GM18868 (cell line): Measurements from ENCODE around the gene IQGAP2.
"Not testable (repeated sequence)": the region's sequence is repeated elsewhere in the genome, so short reads cannot be mapped to it uniquely, and the experiment has no call there.

Experiments
- ATAC-seq: cut with Tn5 transposase; IDR thresholded peaks from one replicate; pipeline ENCODE4 v1.9.1; 2021; ENCODE audit warnings: mild to moderate bottlenecking, moderate library complexity; ENCODE audit not compliant: unreplicated experiment

Gene IQGAP2

DNA sequence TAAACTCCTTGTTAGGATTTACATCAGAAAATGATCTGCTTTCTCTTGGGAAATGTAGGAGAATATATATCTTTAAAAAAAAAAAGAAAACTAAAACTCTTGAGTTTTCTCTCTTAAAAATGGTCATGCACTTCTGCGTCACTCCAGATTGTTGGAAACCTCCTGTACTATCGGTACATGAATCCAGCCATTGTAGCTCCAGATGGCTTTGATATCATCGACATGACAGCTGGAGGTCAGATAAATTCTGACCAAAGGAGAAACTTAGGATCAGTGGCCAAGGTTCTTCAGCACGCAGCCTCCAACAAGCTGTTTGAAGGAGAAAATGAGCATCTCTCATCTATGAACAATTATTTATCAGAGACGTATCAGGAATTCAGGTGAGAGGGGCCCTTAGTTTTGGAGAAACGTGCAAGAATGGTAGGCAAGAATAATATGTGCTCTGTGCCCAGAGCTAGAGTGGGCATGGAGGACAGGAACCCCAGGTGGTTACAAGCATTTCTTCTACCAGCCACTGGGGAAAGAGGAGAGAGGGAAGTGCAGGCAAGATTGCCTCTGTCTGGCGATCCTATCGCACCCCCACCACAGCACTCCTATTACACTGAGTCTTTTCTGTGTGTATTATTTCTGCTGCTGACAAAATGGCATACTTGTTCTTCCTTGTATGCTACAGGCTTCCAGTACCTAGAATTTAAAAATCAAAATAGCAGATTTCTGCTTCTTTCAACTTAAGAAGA lies 271.4 kb downstream of the IQGAP2 start:
- no peak for ATAC-seq

GRCh38 chr5:76675364-76675763 lies 272.3 kb downstream of the IQGAP2 start:
- ATAC-seq: no peak

- ATAC-seq: no peak
Measured at GRCh38 chr5:76677849-76678472, 274.9 kb downstream of the IQGAP2 start.

GRCh38 chr5:76679231-76679630 lies 276.1 kb downstream of the IQGAP2 start:
- ATAC-seq: no peak

DNA sequence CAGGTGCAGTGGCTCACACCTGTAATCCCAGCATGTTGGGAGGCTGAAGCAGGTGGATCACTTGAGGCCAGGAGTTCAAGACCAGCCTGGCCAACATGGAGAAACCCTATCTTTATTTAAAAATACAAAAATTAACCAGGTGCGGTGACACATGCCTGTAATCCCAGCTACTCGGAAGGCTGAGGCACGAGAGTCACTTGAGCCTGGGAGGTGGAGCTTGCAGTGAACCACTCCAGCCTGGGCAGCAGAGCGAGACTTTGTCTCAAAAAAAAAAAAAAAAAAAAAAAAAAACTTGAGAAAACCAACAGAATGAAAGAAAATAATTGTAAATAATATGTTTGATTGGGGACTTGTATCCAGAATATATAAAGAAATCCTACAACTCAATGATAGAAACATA lies 277.7 kb downstream of the IQGAP2 start:
- not testable (repeated sequence) for ATAC-seq

GRCh38 chr5:76681287-76681686 lies 278.2 kb downstream of the IQGAP2 start:
- no peak for ATAC-seq

DNA sequence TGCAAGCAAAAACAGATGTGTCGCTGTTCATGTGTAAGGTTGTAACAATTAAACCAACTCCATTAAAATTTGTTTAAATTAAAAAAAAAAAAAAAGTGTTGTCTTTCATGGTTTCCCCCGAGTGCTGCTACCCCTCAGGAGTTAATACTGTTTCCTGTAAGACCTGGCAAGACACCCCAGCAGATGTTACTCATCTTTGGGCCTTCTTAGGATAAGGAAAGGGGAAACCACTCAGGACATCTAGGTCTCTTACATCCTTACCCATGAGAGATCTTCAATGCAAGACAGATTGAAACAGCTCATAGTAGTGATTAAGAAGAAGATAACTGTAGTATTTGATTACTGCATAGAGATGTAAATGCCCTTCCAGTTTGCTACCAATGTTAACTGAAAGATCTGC lies 279.3 kb downstream of the IQGAP2 start:
- ATAC-seq: no peak

- no peak for ATAC-seq
Measured at GRCh38 chr5:76683816-76684731, 281.0 kb downstream of the IQGAP2 start.

- ATAC-seq: no peak
Measured at GRCh38 chr5:76684756-76685519, 281.9 kb downstream of the IQGAP2 start.

DNA sequence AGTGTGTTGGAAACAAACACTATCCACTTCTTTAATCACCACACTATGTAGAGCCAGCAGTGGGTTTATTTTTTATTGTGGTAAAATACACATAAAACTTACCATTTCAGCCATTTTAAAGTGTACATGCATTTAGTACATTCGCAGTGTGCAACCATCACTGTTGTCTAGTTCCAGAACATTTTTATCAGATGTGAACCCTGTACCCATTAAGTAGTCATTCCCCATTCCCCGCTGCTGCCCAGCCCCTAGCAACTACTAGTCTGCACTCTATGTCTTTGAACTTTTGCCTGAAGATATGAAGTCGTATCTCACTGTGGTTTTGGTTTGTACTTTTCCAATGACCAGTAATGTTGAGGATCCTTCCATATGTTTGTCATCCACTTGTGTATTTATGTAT lies 282.6 kb downstream of the IQGAP2 start:
- ATAC-seq: no peak

DNA sequence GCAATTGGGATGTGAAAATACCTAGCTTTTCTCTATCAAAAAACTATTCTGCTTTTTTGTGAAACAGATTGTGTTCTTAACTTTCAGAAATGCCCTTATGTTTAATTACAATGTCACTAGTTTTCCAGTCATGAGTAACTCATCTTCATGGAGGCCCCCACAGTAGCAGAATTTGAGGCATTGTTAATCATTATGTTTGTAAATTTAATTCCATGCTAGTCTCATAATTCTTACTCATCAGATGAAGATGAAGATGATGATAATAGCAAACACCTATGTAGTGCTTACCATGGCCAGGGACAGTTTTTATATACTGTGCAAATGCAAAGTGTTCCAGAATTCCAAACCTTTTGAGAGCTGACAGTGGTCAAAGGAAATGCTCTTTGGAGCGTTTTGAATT lies 285.1 kb downstream of the IQGAP2 start:
- no peak for ATAC-seq

- no peak for ATAC-seq
Measured at GRCh38 chr5:76688836-76689235, 285.8 kb downstream of the IQGAP2 start.

- ATAC-seq: no peak
Measured at GRCh38 chr5:76689321-76690036, 286.4 kb downstream of the IQGAP2 start.

DNA sequence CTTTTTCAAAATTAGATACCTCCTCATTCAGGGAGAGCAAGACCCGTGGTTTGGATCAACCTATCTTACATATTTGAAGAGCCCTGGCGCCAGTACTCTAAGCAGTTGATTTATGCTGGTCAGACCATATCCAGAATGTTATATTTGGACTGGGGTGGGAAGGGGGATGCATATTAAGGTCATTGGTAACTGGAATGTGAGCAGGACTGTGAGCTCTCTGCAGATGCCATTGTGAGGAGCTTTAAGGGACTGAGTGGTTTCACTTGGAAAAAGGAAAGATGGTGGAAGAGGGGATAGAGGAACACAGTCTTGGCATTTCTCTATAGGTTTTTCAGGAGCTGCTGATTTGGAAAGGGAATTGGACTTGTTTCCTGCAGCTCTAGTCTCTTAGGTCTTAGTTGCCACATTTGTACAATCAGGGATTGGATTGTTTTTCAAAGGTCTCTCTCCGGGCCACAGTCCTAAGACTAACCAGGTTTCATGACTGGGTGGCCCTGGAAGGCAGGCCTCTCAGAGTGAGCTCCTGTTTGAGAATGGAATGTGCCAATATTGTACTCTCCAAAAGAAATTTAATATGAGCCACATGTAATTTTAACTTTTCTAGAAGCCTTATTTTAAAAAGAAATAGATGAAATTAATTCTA lies 287.1 kb downstream of the IQGAP2 start:
- ATAC-seq: no peak

GRCh38 chr5:76690704-76691466 lies 287.8 kb downstream of the IQGAP2 start:
- ATAC-seq: no peak

- ATAC-seq: peak; percentile 60
Measured at GRCh38 chr5:76691467-76692273, 288.6 kb downstream of the IQGAP2 start.

- ATAC-seq: no peak
Measured at GRCh38 chr5:76692274-76692540, 289.1 kb downstream of the IQGAP2 start.

- ATAC-seq: no peak
Measured at GRCh38 chr5:76692651-76693050, 289.6 kb downstream of the IQGAP2 start.
